ENCODE measurements around the gene SFMBT2.
"Not testable (repeated sequence)": the region's sequence is repeated elsewhere in the genome, so short reads cannot be mapped to it uniquely, and the experiment has no call there.

The SFMBT2 gene

GRCh38 chr10:7302392-7302906 lies 108.4 kb downstream of the SFMBT2 start:
- H3K4me1 ChIP-seq (ENCODE audit: low read length), result peaks cover 4% of the 10 kb centered on the region; the same call in 1 of the 2 replicates
- H3K36me3 ChIP-seq (replicated peaks; ENCODE audit: low read depth, low read length), result peaks cover 17% of the 10 kb centered on the region
- TF ChIP-seq CTCF (IDR thresholded peaks at IDR 0.05; ENCODE audit: low read depth, low read length), result no peak
- no peak overlapping the region for H3K4me2 ChIP-seq (ENCODE audit: low read length)
- no peaks in the 10 kb centered on the region for H3K27me3 ChIP-seq (ENCODE audit: low read depth, low read length)
- H3K4me3 ChIP-seq (ENCODE audit: low read length), result no peak overlapping the region
- H3K9me3 ChIP-seq (ENCODE audit: insufficient read depth, low read length), result no peaks in the 10 kb centered on the region
- H3K9ac ChIP-seq (ENCODE audit: low read length), result no peak overlapping the region
- no peak overlapping the region for H3K27ac ChIP-seq (ENCODE audit: low read length)
- no peak overlapping the region for H2AFZ ChIP-seq (ENCODE audit: low read depth, low read length)
- peaks cover 84% of the 10 kb centered on the region for H3K79me2 ChIP-seq (ENCODE audit: low read length)
- peaks cover 24% of the 10 kb centered on the region for H4K20me1 ChIP-seq (ENCODE audit: insufficient read depth, low read length)

GRCh38 chr10:7301006-7301778 lies 109.6 kb downstream of the SFMBT2 start:
- Histone ChIP-seq H3K4me1 (ENCODE audit: low read length) (peaks cover 4% of the 10 kb centered on the region; the same call in 1 of the 2 replicates), H3K9me3 (ENCODE audit: insufficient read depth, low read length) (no peaks in the 10 kb centered on the region), H3K27me3 (ENCODE audit: low read depth, low read length) (no peaks in the 10 kb centered on the region), H3K79me2 (ENCODE audit: low read length) (peaks cover 86% of the 10 kb centered on the region), H3K27ac (ENCODE audit: low read length) (no peak overlapping the region), H2AFZ (ENCODE audit: low read depth, low read length) (no peak overlapping the region), H3K4me2 (ENCODE audit: low read length) (no peak overlapping the region), H3K4me3 (ENCODE audit: low read length) (no peak overlapping the region), H4K20me1 (ENCODE audit: insufficient read depth, low read length) (peaks cover 35% of the 10 kb centered on the region), H3K9ac (ENCODE audit: low read length) (no peak overlapping the region), H3K36me3 (replicated peaks; ENCODE audit: low read depth, low read length) (peaks cover 17% of the 10 kb centered on the region)
- TF ChIP-seq CTCF (IDR thresholded peaks at IDR 0.05; ENCODE audit: low read depth, low read length) (no peak), EZH2phosphoT487 (IDR thresholded peaks at IDR 0.05; ENCODE audit: low read depth) (no peak)

GRCh38 chr10:7300384-7300971 lies 110.4 kb downstream of the SFMBT2 start:
- Histone ChIP-seq H3K9ac (ENCODE audit: low read length) (no peak overlapping the region), H3K4me2 (ENCODE audit: low read length) (no peak overlapping the region), H3K4me3 (ENCODE audit: low read length) (no peak overlapping the region), H3K27me3 (ENCODE audit: low read depth, low read length) (no peaks in the 10 kb centered on the region), H3K79me2 (ENCODE audit: low read length) (peaks cover 86% of the 10 kb centered on the region), H4K20me1 (ENCODE audit: insufficient read depth, low read length) (peaks cover 40% of the 10 kb centered on the region), H3K27ac (ENCODE audit: low read length) (no peak overlapping the region), H3K4me1 (ENCODE audit: low read length) (peaks cover 4% of the 10 kb centered on the region; the same call in 1 of the 2 replicates), H2AFZ (ENCODE audit: low read depth, low read length) (no peak overlapping the region), H3K9me3 (ENCODE audit: insufficient read depth, low read length) (no peaks in the 10 kb centered on the region), H3K36me3 (replicated peaks; ENCODE audit: low read depth, low read length) (peaks cover 12% of the 10 kb centered on the region)
- TF ChIP-seq CTCF (IDR thresholded peaks at IDR 0.05; ENCODE audit: low read depth, low read length), result no peak
- no peak for TF ChIP-seq EZH2phosphoT487 (IDR thresholded peaks at IDR 0.05; ENCODE audit: low read depth)

GRCh38 chr10:7299601-7300325 lies 111.1 kb downstream of the SFMBT2 start:
- Histone ChIP-seq H4K20me1 (ENCODE audit: insufficient read depth, low read length) (peaks cover 45% of the 10 kb centered on the region), H3K79me2 (ENCODE audit: low read length) (peaks cover 86% of the 10 kb centered on the region)
- not testable (repeated sequence) for H3K4me3 ChIP-seq (ENCODE audit: low read length); H3K9ac ChIP-seq (ENCODE audit: low read length); H3K27ac ChIP-seq (ENCODE audit: low read length); H3K36me3 ChIP-seq (replicated peaks; ENCODE audit: low read depth, low read length); H3K27me3 ChIP-seq (ENCODE audit: low read depth, low read length); H2AFZ ChIP-seq (ENCODE audit: low read depth, low read length); H3K4me1 ChIP-seq (ENCODE audit: low read length); H3K4me2 ChIP-seq (ENCODE audit: low read length); H3K9me3 ChIP-seq (ENCODE audit: insufficient read depth, low read length)
